ENCODE results near the gene LPAR2.

LPAR2 gene

DNA sequence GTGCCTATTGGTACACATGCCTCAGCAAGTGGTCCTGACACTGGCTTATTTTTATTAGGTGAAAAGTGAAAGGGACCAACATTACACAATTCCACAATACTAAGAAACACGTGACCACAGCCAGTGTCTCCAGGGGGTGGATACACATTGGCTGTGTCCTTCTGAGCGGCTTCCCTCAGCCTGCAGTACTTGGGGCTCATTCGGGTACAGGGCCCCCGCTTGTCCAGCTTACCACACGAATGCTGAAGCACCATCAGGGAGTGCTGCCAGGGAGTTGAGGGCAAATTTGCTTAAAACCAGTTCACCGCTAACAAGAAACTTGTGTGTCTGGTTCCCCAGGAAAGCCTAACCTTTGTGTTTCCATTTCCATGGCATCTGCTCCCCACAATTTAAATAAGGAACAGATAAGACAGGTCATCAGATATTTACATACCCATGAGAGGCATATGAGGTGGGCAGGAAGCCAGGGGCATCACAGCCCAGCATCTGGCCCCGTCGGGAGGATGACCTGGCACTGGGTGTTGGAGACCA is 32.8 kb downstream of the LPAR2 start:
- no peak for DNase-seq

DNA sequence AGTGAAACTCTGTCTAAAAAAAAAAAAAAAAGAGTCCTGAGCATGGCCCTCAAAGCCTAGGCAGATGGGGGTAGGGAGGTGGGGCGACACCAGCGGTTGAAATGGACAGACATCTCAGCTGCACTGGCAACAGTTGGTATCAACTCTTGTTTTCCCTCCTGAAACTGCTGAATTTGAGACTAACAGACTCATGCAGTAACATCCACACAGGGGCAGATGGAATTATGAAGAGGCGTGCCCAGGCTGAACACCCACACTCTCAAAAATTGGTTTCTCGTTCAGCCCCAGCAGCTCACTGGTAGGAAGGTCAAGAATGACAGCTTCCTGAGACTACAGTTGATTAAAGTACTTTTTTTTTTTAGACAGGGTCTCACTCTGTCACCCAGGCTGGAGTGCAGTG is 33.6 kb downstream of the LPAR2 start:
- peak in 1 of 5 experiments; percentile 43 for DNase-seq

DNA sequence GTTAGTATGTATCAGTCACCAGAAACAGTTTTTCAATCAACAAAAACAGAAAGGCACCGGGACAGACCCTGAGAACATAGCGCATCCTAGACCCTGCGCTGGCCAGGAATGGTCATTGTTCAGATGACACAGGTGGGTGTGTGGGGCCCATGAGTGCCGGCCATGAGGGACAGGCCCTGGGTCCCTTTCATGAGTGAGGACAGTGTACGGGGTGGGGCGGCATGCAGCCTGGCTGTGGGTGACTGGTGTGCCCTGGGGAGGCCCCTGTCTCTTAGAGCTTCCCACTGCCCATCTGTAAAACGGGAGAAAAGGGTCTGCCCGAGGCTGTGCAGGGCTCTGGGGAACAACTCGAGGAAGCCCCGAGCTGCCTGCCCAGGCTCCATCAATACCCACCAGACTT is 35.3 kb downstream of the LPAR2 start:
- no peak for DNase-seq

DNA sequence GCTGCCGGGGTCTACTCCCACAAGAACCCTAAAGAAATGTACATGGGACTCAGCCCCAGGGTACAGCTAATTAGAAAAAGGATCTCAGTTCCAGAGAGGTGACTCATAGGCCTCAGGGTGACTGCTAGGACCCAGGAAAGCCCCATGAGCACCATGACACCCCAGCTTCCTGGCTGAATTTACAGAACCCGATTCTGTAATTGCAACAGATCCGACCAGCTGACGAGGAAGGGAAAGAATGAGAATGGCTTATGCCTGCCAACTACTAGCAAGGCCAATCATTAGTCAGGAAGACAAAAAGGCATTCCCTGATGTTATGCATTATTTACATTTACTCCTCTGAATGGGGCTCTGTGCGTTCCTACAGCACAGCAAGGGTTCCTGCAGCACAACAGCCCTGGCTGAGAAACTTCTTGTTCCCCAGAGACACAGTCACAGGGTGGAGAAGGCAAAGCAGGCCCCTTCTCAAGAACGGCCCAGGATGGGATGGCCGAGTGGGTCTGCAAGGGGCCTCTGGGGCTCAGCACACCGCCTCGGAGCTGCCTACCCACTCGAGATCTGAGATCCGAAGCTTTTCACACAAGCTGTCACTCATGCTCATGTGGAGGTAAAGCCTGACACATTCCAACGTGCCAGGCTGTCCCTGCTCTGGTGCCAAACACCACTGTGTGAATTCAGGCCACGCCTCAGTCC is 36.7 kb downstream of the LPAR2 start:
- DNase-seq, result peak in 4 of 5 experiments; percentile 46 to 86 (median 62)

DNA sequence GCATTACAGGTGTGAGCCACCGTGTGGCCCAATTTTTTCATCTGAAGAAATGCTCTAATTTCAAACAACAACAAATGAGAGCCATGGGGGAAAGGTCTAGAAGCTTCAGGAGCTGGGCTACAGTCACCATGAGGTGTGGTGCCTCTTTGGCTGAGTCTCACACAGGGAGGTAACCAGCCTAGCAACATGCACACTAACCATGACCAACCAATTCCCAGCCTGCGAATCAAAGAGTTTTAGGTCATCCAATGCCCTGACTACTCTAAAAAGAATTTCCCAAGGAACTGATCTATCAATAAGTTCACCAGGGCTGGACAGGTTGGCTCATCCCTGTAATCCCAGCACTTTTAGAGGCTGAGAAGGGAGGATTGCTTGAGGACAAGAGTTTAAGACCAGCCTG is 39.5 kb downstream of the LPAR2 start:
- DNase-seq, result peak in 1 of 5 experiments; percentile 17

DNA sequence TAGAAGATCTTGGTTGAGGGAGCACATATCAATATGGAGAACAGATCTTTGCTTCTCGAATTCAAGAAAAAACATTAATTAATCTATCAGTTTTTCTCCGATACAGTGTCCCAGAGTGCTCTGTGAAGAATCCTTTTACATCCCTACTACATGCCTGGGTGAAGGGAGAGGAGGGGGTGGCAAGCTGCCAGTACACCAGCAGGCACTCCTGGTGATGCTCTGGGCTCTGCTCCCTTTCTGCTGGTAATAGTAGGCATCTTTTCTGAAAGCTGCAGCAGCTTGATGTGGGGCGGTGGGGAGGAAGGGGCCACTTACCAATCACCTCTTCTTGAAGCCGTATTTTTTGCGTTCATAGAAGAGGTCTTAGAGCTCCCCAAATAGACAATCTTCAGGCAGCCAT is 40.2 kb downstream of the LPAR2 start:
- DNase-seq, result no peak

DNA sequence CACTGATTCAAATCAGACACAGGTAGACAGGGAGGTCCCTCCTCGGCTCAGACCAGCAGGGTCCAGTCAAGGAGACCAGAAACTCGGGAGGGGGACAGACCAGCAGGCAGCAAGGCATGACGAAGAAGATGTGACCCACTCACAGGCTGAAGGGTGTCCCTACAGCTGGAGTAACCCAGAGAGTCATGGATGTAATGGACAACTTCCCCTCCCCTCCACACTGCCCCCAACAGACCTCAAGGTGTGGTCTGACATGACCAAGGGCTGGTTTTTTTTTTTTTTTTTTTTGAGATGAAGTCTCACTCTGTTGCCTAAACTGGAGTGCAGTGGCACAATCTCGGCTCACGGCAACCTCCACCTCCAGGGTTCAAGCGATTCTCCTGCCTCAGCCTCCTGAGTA is 43.7 kb downstream of the LPAR2 start:
- DNase-seq, result no peak

DNA sequence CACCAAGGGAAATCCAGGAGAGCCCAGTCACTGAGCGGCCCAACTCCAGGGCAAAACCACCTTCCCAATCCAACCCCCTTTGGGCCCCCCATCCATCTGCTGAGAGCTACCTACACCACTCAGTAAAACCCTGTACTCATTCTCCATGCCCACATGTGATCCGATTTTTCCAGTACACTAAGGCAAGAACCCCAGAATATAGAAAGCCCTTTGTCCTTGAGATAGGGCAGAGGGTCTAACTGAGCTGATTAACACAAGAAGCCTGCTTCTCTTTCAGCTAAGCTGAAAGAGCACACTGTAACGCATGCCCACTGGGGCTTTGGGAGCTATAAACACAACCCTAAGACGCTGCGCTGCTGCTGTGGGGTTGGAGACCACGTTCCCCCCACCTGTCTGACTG is 45.5 kb downstream of the LPAR2 start:
- DNase-seq, result no peak

DNA sequence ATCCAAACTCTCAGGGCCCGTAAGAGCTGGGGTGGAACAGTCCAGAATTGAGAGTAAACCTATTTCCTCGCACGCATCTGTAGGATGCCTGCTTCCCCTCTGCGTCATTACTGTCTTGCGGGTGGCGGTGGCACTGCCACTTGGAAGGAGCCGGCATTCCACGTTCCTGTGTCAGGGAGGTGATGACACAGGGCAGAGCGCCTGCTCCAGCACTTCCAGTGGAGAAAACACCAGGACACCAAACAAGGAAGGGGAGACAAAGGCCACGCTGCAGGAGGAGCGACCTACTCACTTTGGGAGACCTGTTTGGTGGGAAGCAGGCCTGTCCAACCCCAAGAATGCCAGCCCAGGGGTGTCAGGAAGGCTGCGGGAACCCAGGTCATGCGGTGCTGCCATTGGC is 46.6 kb downstream of the LPAR2 start:
- DNase-seq, result no peak

DNA sequence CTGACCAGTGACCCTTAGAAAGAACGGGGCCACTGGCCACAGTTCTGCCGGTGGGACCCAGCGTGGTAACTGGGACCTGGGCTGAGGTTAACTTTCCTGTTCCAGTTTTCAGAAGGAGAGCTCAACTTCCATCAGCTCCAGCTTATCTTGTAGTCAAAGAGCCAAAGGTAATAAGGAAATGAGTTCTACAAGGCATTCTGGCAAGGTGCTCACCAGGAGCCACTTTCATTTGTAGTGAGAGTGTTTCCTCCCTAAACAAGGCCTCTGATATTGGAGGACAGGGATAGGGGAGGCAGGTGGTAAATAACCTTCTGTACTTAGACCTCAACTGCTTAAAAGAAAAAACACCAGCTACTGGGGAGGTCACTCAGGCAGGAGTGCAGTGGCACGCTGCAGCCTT is 47.6 kb downstream of the LPAR2 start:
- DNase-seq, result no peak

DNA sequence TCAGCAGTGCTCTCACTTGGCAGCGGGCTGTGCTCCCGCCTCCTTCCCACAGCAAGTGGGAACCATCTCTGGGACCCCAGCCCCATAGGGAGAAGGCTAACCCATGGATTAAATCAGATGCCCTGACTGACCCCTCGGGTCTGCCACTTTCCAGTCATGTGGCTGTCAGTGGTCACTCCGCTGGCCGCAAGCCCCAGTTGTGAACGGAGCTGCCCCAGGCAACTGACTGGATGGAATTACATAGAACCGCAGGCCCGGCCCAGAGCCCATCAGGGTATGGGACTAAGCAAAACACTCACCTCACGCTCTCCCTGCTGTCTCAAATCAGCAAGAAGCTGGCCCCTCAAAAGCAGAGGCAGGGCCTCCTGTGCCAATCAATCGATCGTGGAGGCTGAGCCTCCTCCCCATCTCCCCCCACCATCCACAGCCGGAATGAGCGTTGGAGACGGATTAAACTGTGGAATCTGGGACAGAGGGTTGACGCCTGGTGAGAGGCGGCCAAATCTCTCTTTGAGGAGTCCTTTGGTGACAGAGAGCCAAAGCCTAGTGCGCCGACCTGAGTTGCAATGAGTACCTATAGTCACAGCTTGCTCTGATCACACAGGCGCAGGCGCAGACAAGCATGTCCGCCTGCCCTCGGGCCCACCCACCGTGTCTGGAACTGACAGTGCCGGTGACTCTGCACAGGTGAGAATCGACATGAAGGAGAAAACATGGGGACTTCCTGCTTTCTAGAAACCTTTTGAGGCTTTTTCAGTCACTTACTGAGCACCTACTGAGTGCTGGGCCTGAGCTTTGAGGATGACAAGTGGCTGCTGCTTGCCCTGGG is 48.3 kb downstream of the LPAR2 start:
- no peak for DNase-seq

DNA sequence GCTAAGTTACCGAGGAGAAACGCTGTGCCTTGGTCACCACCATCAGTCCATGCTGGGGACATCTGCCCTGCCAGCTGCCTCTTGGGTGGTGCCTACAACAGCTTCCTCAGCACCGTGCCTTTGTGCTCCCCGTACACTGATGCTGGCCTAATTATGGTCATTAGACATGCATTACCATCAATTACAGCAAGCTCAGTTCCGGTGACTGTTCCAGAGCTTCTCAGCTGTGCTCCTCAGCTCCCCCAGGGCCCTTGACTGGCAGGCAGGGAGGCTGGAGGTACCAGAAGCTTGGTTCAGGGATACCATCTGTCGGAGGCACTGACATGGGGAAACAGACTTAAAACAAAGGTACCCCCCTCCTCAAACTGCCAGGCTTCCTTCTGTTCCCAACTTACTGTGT is 49.8 kb downstream of the LPAR2 start:
- no peak for DNase-seq

DNA sequence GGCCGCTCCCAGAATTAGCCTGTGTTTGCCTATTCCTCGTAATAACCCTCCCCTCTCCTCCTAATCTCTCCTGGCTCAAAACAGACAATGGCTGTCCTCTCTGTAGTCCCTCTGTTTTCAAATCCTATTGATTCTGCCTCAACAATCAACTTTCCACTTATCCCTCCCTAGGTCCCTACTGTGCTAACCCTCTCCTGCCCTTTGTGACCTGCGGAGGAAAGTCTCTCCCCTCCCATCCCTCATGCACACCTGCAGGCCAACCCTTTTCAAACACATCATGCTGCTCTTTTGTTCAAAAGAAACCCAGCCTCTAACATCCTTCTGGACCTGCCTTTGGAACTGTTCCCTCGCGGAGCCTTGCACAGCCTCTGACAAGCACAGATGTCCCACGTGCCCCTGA is 52.6 kb downstream of the LPAR2 start:
- DNase-seq, result no peak
